PC-3 (cell line): ENCODE data around the gene SLC45A2.

Source experiments
- CTCF ChIP-seq: fragments of 300-600 bp; sonication (generic); conservative IDR thresholded peaks from 2 replicates; pipeline ENCODE4 v1.5.1; 2017; ENCODE audit warnings: antibody characterized with exemption, low read depth, mild to moderate bottlenecking, low read length
- EZH2 ChIP-seq: fragments of 300-600 bp; sonication (generic); IDR thresholded peaks from one replicate; pipeline ENCODE4 v1.6.1; 2017; ENCODE audit warnings: antibody characterized with exemption, mild to moderate bottlenecking, low read length; ENCODE audit not compliant: unreplicated experiment

GRCh38 chr5:33937017-33937706 is 47.3 kb downstream of the SLC45A2 start:
- no peak for TF ChIP-seq CTCF
- TF ChIP-seq EZH2, result no peak
